Fibroblast of lung (primary cell): ENCODE data around the gene PRDM16. TPM values are rescaled to one million over a fixed set of nuclear protein-coding genes. Genes with fewer than 3 reads are reported as not detected.

Experiments
- DNase-seq, 2 donors: peaks; one replicate each; pipeline versions ENCODE4 v3.0.0 to v3.0.0-alpha.2; 2010; ENCODE audit warnings: low read depth in 2 of 2
- H2AFZ ChIP-seq: 2 replicates; pipeline ENCODE4 v1.5.1; 2012; ENCODE audit warnings: low read length, control low read depth, inconsistent platforms
- H3K27ac ChIP-seq: 2 replicates; pipeline ENCODE4 v1.5.1; 2011; ENCODE audit warnings: low read length, control low read depth; ENCODE audit not compliant: insufficient read depth
- H3K27me3 ChIP-seq: 2 replicates; pipeline ENCODE4 v1.5.1; 2011; ENCODE audit warnings: mild to moderate bottlenecking, low read length; ENCODE audit not compliant: control insufficient read depth, insufficient read depth
- H3K36me3 ChIP-seq: 2 replicates; pipeline ENCODE4 v1.5.1; 2011; ENCODE audit warnings: low read length; ENCODE audit not compliant: control insufficient read depth, insufficient read depth
- H3K4me1 ChIP-seq: 2 replicates; pipeline ENCODE4 v1.5.1; 2011; ENCODE audit warnings: low read length; ENCODE audit not compliant: control insufficient read depth, insufficient read depth; ENCODE audit errors: extremely low read depth
- H3K4me2 ChIP-seq: 2 replicates; pipeline ENCODE4 v1.5.1; 2011; ENCODE audit warnings: low read length, control low read depth; ENCODE audit not compliant: insufficient read depth; ENCODE audit errors: extremely low read depth
- H3K4me3 ChIP-seq, 4 experiments: fragments of 200-600 bp in 1 of 4; sonication (generic) in 1 of 4; replicated peaks in 1 of 4; 2 replicates each; pipeline ENCODE4 v1.5.1; 2011 to 2016; ENCODE audit warnings: low read length in 4 of 4, low read depth in 3 of 4, mild to moderate bottlenecking in 3 of 4, control low read depth in 2 of 4, inconsistent platforms in 1 of 4, mixed read lengths in 1 of 4; ENCODE audit not compliant: insufficient read depth in 1 of 4; ENCODE audit errors: control extremely low read depth in 1 of 4
- H3K79me2 ChIP-seq: 2 replicates; pipeline ENCODE4 v1.5.1; 2012; ENCODE audit warnings: mild to moderate bottlenecking, low read length, inconsistent platforms; ENCODE audit not compliant: control insufficient read depth, insufficient read depth
- H3K9ac ChIP-seq: 2 replicates; pipeline ENCODE4 v1.5.1; 2011; ENCODE audit warnings: mild to moderate bottlenecking, low read length, control low read depth; ENCODE audit not compliant: insufficient read depth
- H3K9me3 ChIP-seq: 2 replicates; pipeline ENCODE4 v1.5.1; 2012; ENCODE audit warnings: low read depth, low read length; ENCODE audit not compliant: control insufficient read depth, insufficient read depth
- H4K20me1 ChIP-seq: 2 replicates; pipeline ENCODE4 v1.5.1; 2011; ENCODE audit warnings: low read length; ENCODE audit not compliant: control insufficient read depth, insufficient read depth; ENCODE audit errors: extremely low read depth
- CTCF ChIP-seq, 2 donors: IDR thresholded peaks in 1 of 2; conservative IDR thresholded peaks in 1 of 2; 1 replicate in 1 of 2; 2 replicates in 1 of 2; pipeline ENCODE4 v1.5.1; 2011 to 2012; ENCODE audit warnings: low read length in 2 of 2, control low read depth in 1 of 2, inconsistent platforms in 1 of 2, low read depth in 1 of 2, mild to moderate bottlenecking in 1 of 2
- EZH2 ChIP-seq: IDR thresholded peaks from 2 replicates; pipeline ENCODE4 v1.5.1; 2012; ENCODE audit warnings: low read length, control low read depth, mild to moderate bottlenecking; ENCODE audit errors: missing control alignments
- polyA plus RNA-seq, 2 donors: library from polyadenylated mRNA; depleted of rRNA in 1 of 2; stranded (reverse) in 1 of 2; unstranded in 1 of 2; fragments of >200 nt; gene quantifications; 2 replicates each; pipeline ENCODE4 v1.2.1, GENCODE V29; 2011 to 2012; ENCODE audit warnings: missing spikeins in 1 of 2
- total RNA-seq: library from RNA; depleted of rRNA; stranded (reverse); fragments of >200 nt; gene quantifications from 2 replicates; pipeline ENCODE4 v1.2.1, GENCODE V29; 2014

PRDM16 gene
- total and polyA plus RNA-seq, 2 donors (not counting 1 experiment from before 2014, with no cell fraction given) = 0.30 to 1.8 TPM

GRCh38 chr1:3153197-3153596 is 84.2 kb downstream of the PRDM16 start:
- H4K20me1 ChIP-seq = no peaks in the 10 kb centered on the region
- H3K4me1 ChIP-seq = no peaks in the 10 kb centered on the region
- DNase-seq = no peak
- H3K27me3 ChIP-seq = no peaks in the 10 kb centered on the region
- H3K4me2 ChIP-seq = no peak overlapping the region
- no peak overlapping the region for H3K27ac ChIP-seq
- no peak for TF ChIP-seq CTCF (conservative IDR thresholded peaks at IDR 0.05 in 1 of 2, IDR thresholded peaks at IDR 0.05 in 1 of 2; ENCODE audit: low read depth in 1 of 2, low read length in 2 of 2)
- no peak for TF ChIP-seq EZH2
- no peak overlapping the region for H3K9ac ChIP-seq
- no peaks in the 10 kb centered on the region for H3K79me2 ChIP-seq
- no peak overlapping the region for H3K4me3 ChIP-seq
- H3K36me3 ChIP-seq = no peaks in the 10 kb centered on the region
- no peaks in the 10 kb centered on the region for H3K9me3 ChIP-seq
- no peak overlapping the region for H2AFZ ChIP-seq

DNA sequence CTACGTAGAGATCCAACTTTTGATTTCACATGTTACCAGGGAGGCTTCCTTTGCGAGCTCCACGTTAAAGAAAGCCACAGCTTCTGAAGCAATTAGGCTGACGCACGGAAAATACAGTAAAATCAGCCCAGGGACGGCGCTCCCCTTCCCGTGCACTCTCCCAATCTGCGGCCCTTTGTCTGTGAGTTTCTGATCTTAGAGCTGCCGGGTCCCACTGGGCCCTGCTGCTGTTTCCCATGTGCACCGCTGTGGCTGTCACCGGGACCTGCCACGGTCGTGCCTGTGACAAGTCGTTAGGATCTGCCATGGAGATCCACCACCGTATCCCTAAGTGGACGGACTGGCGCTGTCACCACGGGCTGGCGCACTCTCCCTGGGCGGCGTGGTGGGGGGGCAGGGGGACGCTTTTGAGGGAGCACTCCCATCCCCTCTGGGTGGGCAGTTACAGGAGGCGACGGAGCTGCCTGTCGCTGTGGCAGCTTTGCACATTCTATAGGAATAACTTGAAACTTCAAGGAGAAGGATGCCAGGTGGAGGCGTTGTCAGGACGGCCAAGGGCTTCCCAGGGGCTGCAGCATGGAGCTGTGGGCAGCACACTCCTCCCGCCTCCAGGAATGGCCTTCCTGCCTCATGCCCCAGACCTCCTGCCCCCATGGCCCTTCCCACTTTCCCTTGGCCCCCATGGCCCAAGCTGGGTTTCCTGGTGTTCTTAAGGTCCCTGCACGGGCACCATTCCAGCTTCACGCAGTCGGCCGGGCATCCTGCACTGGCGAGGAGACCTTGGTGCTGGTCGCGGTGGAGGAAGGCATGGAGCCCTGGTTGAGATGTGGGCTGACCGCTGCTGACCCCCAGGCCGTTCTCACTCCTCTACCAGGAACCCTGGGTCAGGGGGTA is 85.1 kb downstream of the PRDM16 start:
- Histone ChIP-seq H3K36me3 (no peaks in the 10 kb centered on the region), H3K27me3 (no peaks in the 10 kb centered on the region), H3K9me3 (no peaks in the 10 kb centered on the region), H3K4me2 (no peak overlapping the region), H4K20me1 (no peaks in the 10 kb centered on the region), H3K9ac (no peak overlapping the region), H3K4me1 (no peaks in the 10 kb centered on the region), H2AFZ (no peak overlapping the region), H3K79me2 (no peaks in the 10 kb centered on the region), H3K27ac (no peak overlapping the region), H3K4me3 (no peak overlapping the region)
- no peak for DNase-seq
- TF ChIP-seq EZH2 = no peak
- no peak for TF ChIP-seq CTCF (conservative IDR thresholded peaks at IDR 0.05 in 1 of 2, IDR thresholded peaks at IDR 0.05 in 1 of 2; ENCODE audit: low read depth in 1 of 2, low read length in 2 of 2)

DNA sequence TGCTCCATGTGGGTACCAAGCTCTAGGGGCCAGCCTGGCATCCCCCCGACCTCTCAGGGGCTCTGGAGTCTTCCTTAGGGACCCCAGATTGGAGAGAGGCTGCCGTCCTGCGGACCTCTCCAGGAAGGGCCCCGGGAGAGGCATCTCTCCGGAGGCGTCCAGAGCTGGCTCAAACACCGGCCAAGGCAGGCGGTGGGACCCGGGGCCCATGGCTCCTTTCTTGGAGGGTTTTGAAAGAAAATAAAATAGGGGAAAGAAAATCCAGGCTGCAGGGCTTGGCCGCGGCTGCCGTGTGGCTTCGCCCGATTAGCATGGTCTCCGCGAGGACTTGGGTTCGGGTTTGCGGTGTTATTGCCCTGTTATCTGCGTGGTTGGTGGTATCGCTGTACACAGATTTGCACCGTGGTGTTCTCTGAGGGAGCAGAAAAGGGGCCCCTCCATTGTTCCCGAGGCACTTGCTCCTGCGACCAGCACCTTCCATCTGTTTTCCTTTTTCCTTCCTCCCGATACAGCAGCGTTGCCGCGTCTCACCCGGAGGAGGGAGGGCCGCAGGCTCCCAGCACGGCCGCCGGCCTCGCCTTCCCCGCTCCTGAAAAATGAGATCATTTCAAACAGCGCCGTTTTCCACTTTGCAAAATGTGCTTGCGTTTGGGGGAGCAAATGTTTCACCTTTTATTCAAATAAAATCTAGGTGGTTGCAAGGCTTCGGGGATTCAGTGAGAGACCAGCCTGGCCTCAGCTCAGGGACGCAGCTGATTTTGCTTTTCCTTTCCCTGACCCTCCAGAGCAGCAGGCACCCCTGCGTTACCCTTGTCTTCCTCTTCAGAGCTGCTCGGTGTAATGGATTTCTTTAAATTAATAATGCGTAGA is 86.3 kb downstream of the PRDM16 start:
- Histone ChIP-seq H3K4me3 (no peak overlapping the region), H3K27ac (no peak overlapping the region), H3K4me2 (no peak overlapping the region), H3K36me3 (no peaks in the 10 kb centered on the region), H2AFZ (no peak overlapping the region), H3K9me3 (no peaks in the 10 kb centered on the region), H3K9ac (no peak overlapping the region), H4K20me1 (no peaks in the 10 kb centered on the region), H3K27me3 (no peaks in the 10 kb centered on the region), H3K79me2 (no peaks in the 10 kb centered on the region), H3K4me1 (no peaks in the 10 kb centered on the region)
- TF ChIP-seq EZH2 (no peak), CTCF (conservative IDR thresholded peaks at IDR 0.05 in 1 of 2, IDR thresholded peaks at IDR 0.05 in 1 of 2; ENCODE audit: low read depth in 1 of 2, low read length in 2 of 2) (no peak)
- DNase-seq = no peak
